HepG2 (cell line): ENCODE measurements around the gene STOML2. TPM values are rescaled to one million over a fixed set of nuclear protein-coding genes. Genes with fewer than 3 reads are reported as not detected.
A peak's percentile ranks its signal among the peaks of the same experiment; 100 is the strongest.

Source experiments
- ATRX ChIP-seq: sonication (generic); formaldehyde crosslinking; IDR thresholded peaks from 2 replicates; pipeline ENCODE4 v1.4.0; 2020; ENCODE audit warnings: missing genetic modification reagents, borderline replicate concordance
- BHLHE40 ChIP-seq: IDR thresholded peaks from 2 replicates; pipeline ENCODE4 v1.6.1; 2011; ENCODE audit warnings: low read length, improper control_type of control experiment
- CREB1 ChIP-seq, 2 experiments: fragments of 450-650 bp in 1 of 2; IDR thresholded peaks; 2 replicates each; pipeline ENCODE4 v1.6.1; 2016 to 2017; ENCODE audit warnings: control low read depth in 1 of 2, mild to moderate bottlenecking in 1 of 2, missing compliant biosample characterization in 1 of 2, missing genetic modification characterization in 1 of 2
- HOXA3 ChIP-seq: sonication (generic); formaldehyde crosslinking; IDR thresholded peaks from 2 replicates; pipeline ENCODE4 v1.5.0; 2020; ENCODE audit warnings: missing genetic modification reagents
- KDM5A ChIP-seq: fragments of 200-600 bp; sonication (generic); IDR thresholded peaks from 2 replicates; pipeline ENCODE4 v1.7.0; 2018; ENCODE audit warnings: antibody characterized with exemption, mild to moderate bottlenecking, low read length, borderline replicate concordance
- MTA3 ChIP-seq: sonication (generic); formaldehyde crosslinking; IDR thresholded peaks from 2 replicates; pipeline ENCODE4 v1.4.0; 2020; ENCODE audit warnings: missing genetic modification reagents
- PAX8 ChIP-seq: sonication (generic); formaldehyde crosslinking; IDR thresholded peaks from 2 replicates; pipeline ENCODE4 v1.8.0; 2022; ENCODE audit warnings: mild to moderate bottlenecking, missing genetic modification reagents, borderline replicate concordance
- RBM39 ChIP-seq: fragments of 200-400 bp; formaldehyde crosslinking; IDR thresholded peaks from one replicate; pipeline ENCODE4 v1.6.1; 2018; ENCODE audit warnings: antibody characterized with exemption, mild to moderate bottlenecking, low read depth, low read length; ENCODE audit not compliant: poor library complexity, severe bottlenecking
- ZNF263 ChIP-seq: sonication (generic); formaldehyde crosslinking; IDR thresholded peaks from 2 replicates; pipeline ENCODE4 v1.4.0; 2020; ENCODE audit warnings: missing genetic modification reagents
- ZNF672 ChIP-seq: sonication (generic); formaldehyde crosslinking; IDR thresholded peaks from 2 replicates; pipeline ENCODE4 v1.8.1; 2022; ENCODE audit warnings: missing genetic modification reagents
- ZNF839 ChIP-seq: sonication (generic); formaldehyde crosslinking; IDR thresholded peaks from 2 replicates; pipeline ENCODE4 v1.4.0; 2020; ENCODE audit warnings: missing genetic modification reagents, mild to moderate bottlenecking, borderline replicate concordance
- ZNF841 ChIP-seq: sonication (generic); formaldehyde crosslinking; IDR thresholded peaks from 2 replicates; pipeline ENCODE4 v1.8.1; 2023; ENCODE audit warnings: missing genetic modification reagents, borderline replicate concordance
- polyA plus RNA-seq, 8 experiments: library from polyadenylated mRNA; depleted of rRNA in 3 of 8; stranded (reverse) in 7 of 8; unstranded in 1 of 8; fragments of >200 nt; fragmentation: Illumina TruSeq in 4 of 8; extraction: Trizol in 4 of 8; gene quantifications; 2 replicates each; pipeline versions ENCODE4 v1.2.1 to v1.2.3, GENCODE V29; 2011 to 2016; ENCODE audit warnings: low read depth in 4 of 8, missing spikeins in 1 of 8, mixed read lengths in 1 of 8; ENCODE audit not compliant: insufficient read depth in 1 of 8
- total RNA-seq, 5 experiments: library from RNA; depleted of rRNA; stranded (reverse); fragments of >200 nt; fragmentation: Illumina TruSeq; extraction: Trizol; gene quantifications; 2 replicates each; pipeline ENCODE4 v1.2.3, GENCODE V29; 2016; ENCODE audit warnings: low read depth in 1 of 5
- TF ChIP-seq, protein P1 (sequence below): sonication (generic); formaldehyde crosslinking; IDR thresholded peaks from 2 replicates; pipeline ENCODE4 v1.4.0; 2020; ENCODE audit warnings: mild to moderate bottlenecking, missing genetic modification reagents
- TF ChIP-seq, protein P2 (sequence below): sonication (generic); formaldehyde crosslinking; IDR thresholded peaks from 2 replicates; pipeline ENCODE4 v1.8.0; 2022; ENCODE audit warnings: missing genetic modification reagents, mild to moderate bottlenecking, inconsistent platforms, borderline replicate concordance
- TF ChIP-seq, protein P3 (sequence below): sonication (generic); formaldehyde crosslinking; conservative IDR thresholded peaks from 2 replicates; pipeline ENCODE4 v1.4.0; 2020; ENCODE audit warnings: mild to moderate bottlenecking, missing genetic modification reagents, moderate library complexity
- TF ChIP-seq, protein P4 (sequence below): sonication (generic); formaldehyde crosslinking; IDR thresholded peaks from 2 replicates; pipeline ENCODE4 v1.4.0; 2020; ENCODE audit warnings: missing genetic modification reagents
- TF ChIP-seq, protein P5 (sequence below): sonication (generic); formaldehyde crosslinking; IDR thresholded peaks from 2 replicates; pipeline ENCODE4 v1.4.0; 2020; ENCODE audit warnings: missing genetic modification reagents
- TF ChIP-seq, protein P6 (sequence below): sonication (generic); formaldehyde crosslinking; IDR thresholded peaks from 2 replicates; pipeline ENCODE4 v1.5.0; 2020; ENCODE audit warnings: missing genetic modification reagents

STOML2 gene
- total and polyA plus RNA-seq, 2 of the 13 experiments (the other 11 are each of a cell fraction or from before 2014, with no cell fraction given) = 245 to 250 TPM

DNA sequence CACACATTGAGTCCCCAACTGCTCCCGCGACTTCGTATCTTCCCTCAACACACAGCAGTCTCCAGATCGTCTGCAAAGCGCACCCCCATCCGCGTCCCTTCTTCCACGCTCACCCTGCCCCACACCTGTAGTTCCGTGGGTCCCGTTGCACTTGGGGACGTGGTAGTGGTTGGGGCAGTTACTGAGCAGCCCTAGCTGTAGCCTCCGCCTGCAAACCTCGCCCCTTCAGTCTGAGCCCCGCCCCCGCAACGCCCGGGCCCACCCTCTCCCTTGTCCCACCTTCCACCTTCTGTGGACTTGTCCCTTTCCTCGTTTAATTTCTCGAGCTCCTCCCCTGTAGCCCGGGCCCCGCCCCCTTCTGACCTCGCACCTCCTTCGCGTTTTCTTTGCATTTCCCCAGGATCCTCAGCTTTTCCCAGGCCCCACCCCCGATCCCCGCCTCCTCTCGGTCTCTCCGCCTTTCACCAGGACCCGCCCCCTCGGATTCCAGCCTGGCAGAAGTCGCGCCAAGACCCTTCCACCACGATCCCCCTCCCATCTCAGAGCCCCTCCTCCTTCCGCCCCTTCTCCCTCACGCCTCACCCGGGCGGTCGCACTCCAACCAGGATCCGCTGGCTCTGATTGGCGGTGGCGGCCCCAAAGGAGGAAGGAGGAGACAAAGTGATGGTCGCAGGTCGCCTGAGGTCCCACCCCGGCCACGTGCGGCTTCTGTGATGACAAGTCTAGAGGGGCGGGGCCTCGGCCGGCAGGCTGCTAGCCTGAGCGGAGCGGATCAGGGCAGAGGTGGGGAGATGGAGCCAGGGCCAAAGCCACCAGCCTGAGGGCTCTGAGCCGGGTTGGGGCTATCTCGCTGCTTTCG lies 13.0 kb upstream of the STOML2 start, which contains the start of gene ATOSB (continued):
- TF ChIP-seq, protein P1, sequence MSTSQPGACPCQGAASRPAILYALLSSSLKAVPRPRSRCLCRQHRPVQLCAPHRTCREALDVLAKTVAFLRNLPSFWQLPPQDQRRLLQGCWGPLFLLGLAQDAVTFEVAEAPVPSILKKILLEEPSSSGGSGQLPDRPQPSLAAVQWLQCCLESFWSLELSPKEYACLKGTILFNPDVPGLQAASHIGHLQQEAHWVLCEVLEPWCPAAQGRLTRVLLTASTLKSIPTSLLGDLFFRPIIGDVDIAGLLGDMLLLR (CRISPR knock-in tag) = peak; percentile 55; the same call in 1 of the 2 replicates
- TF ChIP-seq, protein P2, sequence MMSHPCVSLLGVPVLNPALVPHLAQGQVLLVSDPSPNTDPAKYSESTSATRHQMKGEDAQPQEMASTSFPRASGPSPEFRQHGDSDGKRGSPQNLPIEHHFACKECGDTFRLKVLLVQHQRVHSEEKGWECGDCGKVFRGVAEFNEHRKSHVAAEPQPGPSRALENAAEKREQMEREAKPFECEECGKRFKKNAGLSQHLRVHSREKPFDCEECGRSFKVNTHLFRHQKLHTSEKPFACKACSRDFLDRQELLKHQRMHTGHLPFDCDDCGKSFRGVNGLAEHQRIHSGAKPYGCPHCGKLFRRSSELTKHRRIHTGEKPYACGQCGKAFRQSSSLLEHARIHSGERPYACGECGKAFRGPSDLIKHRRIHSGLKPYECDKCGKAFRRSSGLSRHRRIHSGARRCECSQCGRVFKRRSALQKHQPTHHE (CRISPR knock-in tag) = no peak
- TF ChIP-seq RBM39 = peak; percentile 72
- TF ChIP-seq KDM5A = peak; percentile 66; the same call in 1 of the 2 replicates
- TF ChIP-seq MTA3 = no peak
- TF ChIP-seq ZNF672 (CRISPR knock-in tag) = no peak
- TF ChIP-seq CREB1 (IDR thresholded peaks at IDR 0.05) = no peak
- no peak for TF ChIP-seq CREB1 (CRISPR knock-in tag; IDR thresholded peaks at IDR 0.05)
- no peak for TF ChIP-seq ZNF839 (CRISPR knock-in tag)
- TF ChIP-seq, protein P3, sequence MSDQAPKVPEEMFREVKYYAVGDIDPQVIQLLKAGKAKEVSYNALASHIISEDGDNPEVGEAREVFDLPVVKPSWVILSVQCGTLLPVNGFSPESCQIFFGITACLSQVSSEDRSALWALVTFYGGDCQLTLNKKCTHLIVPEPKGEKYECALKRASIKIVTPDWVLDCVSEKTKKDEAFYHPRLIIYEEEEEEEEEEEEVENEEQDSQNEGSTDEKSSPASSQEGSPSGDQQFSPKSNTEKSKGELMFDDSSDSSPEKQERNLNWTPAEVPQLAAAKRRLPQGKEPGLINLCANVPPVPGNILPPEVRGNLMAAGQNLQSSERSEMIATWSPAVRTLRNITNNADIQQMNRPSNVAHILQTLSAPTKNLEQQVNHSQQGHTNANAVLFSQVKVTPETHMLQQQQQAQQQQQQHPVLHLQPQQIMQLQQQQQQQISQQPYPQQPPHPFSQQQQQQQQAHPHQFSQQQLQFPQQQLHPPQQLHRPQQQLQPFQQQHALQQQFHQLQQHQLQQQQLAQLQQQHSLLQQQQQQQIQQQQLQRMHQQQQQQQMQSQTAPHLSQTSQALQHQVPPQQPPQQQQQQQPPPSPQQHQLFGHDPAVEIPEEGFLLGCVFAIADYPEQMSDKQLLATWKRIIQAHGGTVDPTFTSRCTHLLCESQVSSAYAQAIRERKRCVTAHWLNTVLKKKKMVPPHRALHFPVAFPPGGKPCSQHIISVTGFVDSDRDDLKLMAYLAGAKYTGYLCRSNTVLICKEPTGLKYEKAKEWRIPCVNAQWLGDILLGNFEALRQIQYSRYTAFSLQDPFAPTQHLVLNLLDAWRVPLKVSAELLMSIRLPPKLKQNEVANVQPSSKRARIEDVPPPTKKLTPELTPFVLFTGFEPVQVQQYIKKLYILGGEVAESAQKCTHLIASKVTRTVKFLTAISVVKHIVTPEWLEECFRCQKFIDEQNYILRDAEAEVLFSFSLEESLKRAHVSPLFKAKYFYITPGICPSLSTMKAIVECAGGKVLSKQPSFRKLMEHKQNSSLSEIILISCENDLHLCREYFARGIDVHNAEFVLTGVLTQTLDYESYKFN = 0 out of 2 replicates have a peak, but pooled peaks have one; percentile 33
- 0 out of 2 replicates have a peak, but pooled peaks have one; percentile 9 for TF ChIP-seq PAX8
- no peak for TF ChIP-seq ZNF841 (CRISPR knock-in tag)
- TF ChIP-seq HOXA3 (CRISPR knock-in tag) = peak; percentile 19; the same call in 1 of the 2 replicates
- TF ChIP-seq BHLHE40 = peak; percentile 84
- TF ChIP-seq, protein P4, sequence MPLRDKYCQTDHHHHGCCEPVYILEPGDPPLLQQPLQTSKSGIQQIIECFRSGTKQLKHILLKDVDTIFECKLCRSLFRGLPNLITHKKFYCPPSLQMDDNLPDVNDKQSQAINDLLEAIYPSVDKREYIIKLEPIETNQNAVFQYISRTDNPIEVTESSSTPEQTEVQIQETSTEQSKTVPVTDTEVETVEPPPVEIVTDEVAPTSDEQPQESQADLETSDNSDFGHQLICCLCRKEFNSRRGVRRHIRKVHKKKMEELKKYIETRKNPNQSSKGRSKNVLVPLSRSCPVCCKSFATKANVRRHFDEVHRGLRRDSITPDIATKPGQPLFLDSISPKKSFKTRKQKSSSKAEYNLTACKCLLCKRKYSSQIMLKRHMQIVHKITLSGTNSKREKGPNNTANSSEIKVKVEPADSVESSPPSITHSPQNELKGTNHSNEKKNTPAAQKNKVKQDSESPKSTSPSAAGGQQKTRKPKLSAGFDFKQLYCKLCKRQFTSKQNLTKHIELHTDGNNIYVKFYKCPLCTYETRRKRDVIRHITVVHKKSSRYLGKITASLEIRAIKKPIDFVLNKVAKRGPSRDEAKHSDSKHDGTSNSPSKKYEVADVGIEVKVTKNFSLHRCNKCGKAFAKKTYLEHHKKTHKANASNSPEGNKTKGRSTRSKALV (CRISPR knock-in tag) = no peak
- no peak for TF ChIP-seq ATRX (CRISPR knock-in tag)
- no peak for TF ChIP-seq ZNF263
- TF ChIP-seq, protein P5, sequence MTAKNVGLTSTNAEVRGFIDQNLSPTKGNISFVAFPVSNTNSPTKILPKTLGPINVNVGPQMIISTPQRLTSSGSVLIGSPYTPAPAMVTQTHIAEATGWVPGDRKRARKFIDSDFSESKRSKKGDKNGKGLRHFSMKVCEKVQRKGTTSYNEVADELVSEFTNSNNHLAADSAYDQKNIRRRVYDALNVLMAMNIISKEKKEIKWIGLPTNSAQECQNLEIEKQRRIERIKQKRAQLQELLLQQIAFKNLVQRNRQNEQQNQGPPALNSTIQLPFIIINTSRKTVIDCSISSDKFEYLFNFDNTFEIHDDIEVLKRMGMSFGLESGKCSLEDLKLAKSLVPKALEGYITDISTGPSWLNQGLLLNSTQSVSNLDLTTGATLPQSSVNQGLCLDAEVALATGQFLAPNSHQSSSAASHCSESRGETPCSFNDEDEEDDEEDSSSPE = peak; percentile 31; the same call in 1 of the 2 replicates
- TF ChIP-seq, protein P6, sequence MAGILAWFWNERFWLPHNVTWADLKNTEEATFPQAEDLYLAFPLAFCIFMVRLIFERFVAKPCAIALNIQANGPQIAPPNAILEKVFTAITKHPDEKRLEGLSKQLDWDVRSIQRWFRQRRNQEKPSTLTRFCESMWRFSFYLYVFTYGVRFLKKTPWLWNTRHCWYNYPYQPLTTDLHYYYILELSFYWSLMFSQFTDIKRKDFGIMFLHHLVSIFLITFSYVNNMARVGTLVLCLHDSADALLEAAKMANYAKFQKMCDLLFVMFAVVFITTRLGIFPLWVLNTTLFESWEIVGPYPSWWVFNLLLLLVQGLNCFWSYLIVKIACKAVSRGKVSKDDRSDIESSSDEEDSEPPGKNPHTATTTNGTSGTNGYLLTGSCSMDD (CRISPR knock-in tag) = no peak
